ENCODE data around the gene CACUL1.

The CACUL1 gene

GRCh38 chr10:118714366-118714765, 40.4 kb downstream of the CACUL1 start:
- H3K9me3 ChIP-seq (ENCODE audit: low read length), result no peaks in the 10 kb centered on the region
- no peaks in the 10 kb centered on the region for H3K4me1 ChIP-seq (ENCODE audit: insufficient read depth, low read length)
- no peak overlapping the region for H3K4me3 ChIP-seq (ENCODE audit: low read length)
- peaks cover 14% of the 10 kb centered on the region for H3K36me3 ChIP-seq (ENCODE audit: insufficient read depth, low read length)
- no peaks in the 10 kb centered on the region for H3K27me3 ChIP-seq (ENCODE audit: insufficient read depth, low read length)
- H2AFZ ChIP-seq (ENCODE audit: low read depth, low read length), result no peak overlapping the region

- Histone ChIP-seq H3K36me3 (ENCODE audit: insufficient read depth, low read length) (peaks cover 12% of the 10 kb centered on the region), H3K4me1 (ENCODE audit: insufficient read depth, low read length) (no peaks in the 10 kb centered on the region), H3K27me3 (ENCODE audit: insufficient read depth, low read length) (no peaks in the 10 kb centered on the region), H3K9me3 (ENCODE audit: low read length) (no peaks in the 10 kb centered on the region), H3K4me3 (ENCODE audit: low read length) (no peak overlapping the region), H2AFZ (ENCODE audit: low read depth, low read length) (no peak overlapping the region)
Observed at GRCh38 chr10:118712930-118713634, 41.7 kb downstream of the CACUL1 start.

- Histone ChIP-seq H3K27me3 (ENCODE audit: insufficient read depth, low read length) (no peaks in the 10 kb centered on the region), H2AFZ (ENCODE audit: low read depth, low read length) (no peak overlapping the region), H3K9me3 (ENCODE audit: low read length) (no peaks in the 10 kb centered on the region), H3K36me3 (ENCODE audit: insufficient read depth, low read length) (peaks cover 14% of the 10 kb centered on the region), H3K4me3 (ENCODE audit: low read length) (no peak overlapping the region), H3K4me1 (ENCODE audit: insufficient read depth, low read length) (no peaks in the 10 kb centered on the region)
Observed at GRCh38 chr10:118712080-118712479, 42.7 kb downstream of the CACUL1 start.

- Histone ChIP-seq H3K27me3 (ENCODE audit: insufficient read depth, low read length) (no peaks in the 10 kb centered on the region), H3K4me1 (ENCODE audit: insufficient read depth, low read length) (no peaks in the 10 kb centered on the region), H3K4me3 (ENCODE audit: low read length) (no peak overlapping the region), H2AFZ (ENCODE audit: low read depth, low read length) (no peak overlapping the region), H3K36me3 (ENCODE audit: insufficient read depth, low read length) (peaks cover 20% of the 10 kb centered on the region), H3K9me3 (ENCODE audit: low read length) (no peaks in the 10 kb centered on the region)
Observed at GRCh38 chr10:118710487-118710886, 44.3 kb downstream of the CACUL1 start.

GRCh38 chr10:118708571-118708970, 46.2 kb downstream of the CACUL1 start:
- peaks cover 24% of the 10 kb centered on the region for H3K36me3 ChIP-seq (ENCODE audit: insufficient read depth, low read length)
- no peaks in the 10 kb centered on the region for H3K9me3 ChIP-seq (ENCODE audit: low read length)
- H3K4me3 ChIP-seq (ENCODE audit: low read length), result no peak overlapping the region
- H3K27me3 ChIP-seq (ENCODE audit: insufficient read depth, low read length), result no peaks in the 10 kb centered on the region
- H3K4me1 ChIP-seq (ENCODE audit: insufficient read depth, low read length), result no peaks in the 10 kb centered on the region
- no peak overlapping the region for H2AFZ ChIP-seq (ENCODE audit: low read depth, low read length)

- H2AFZ ChIP-seq (ENCODE audit: low read depth, low read length), result no peak overlapping the region
- H3K27me3 ChIP-seq (ENCODE audit: insufficient read depth, low read length), result no peaks in the 10 kb centered on the region
- H3K4me3 ChIP-seq (ENCODE audit: low read length), result no peak overlapping the region
- no peaks in the 10 kb centered on the region for H3K9me3 ChIP-seq (ENCODE audit: low read length)
- peaks cover 30% of the 10 kb centered on the region for H3K36me3 ChIP-seq (ENCODE audit: insufficient read depth, low read length)
- no peaks in the 10 kb centered on the region for H3K4me1 ChIP-seq (ENCODE audit: insufficient read depth, low read length)
Observed at GRCh38 chr10:118704711-118705110, 50.1 kb downstream of the CACUL1 start.

- Histone ChIP-seq H2AFZ (ENCODE audit: low read depth, low read length) (no peak overlapping the region), H3K36me3 (ENCODE audit: insufficient read depth, low read length) (peaks cover 25% of the 10 kb centered on the region)
Observed at GRCh38 chr10:118701529-118702323, 53.0 kb downstream of the CACUL1 start.

GRCh38 chr10:118698421-118698820, 56.3 kb downstream of the CACUL1 start:
- Histone ChIP-seq H3K4me1 (ENCODE audit: insufficient read depth, low read length) (peaks cover 2% of the 10 kb centered on the region), H3K36me3 (ENCODE audit: insufficient read depth, low read length) (peaks cover 25% of the 10 kb centered on the region), H3K9me3 (ENCODE audit: low read length) (no peaks in the 10 kb centered on the region), H3K27me3 (ENCODE audit: insufficient read depth, low read length) (no peaks in the 10 kb centered on the region), H2AFZ (ENCODE audit: low read depth, low read length) (no peak overlapping the region), H3K4me3 (ENCODE audit: low read length) (no peak overlapping the region)

More at GRCh38 chr10:118701529-118702323, 53.0 kb downstream of the CACUL1 start:
- Histone ChIP-seq H3K27me3 (ENCODE audit: insufficient read depth, low read length) (no peaks in the 10 kb centered on the region), H3K9me3 (ENCODE audit: low read length) (no peaks in the 10 kb centered on the region), H3K4me1 (ENCODE audit: insufficient read depth, low read length) (no peaks in the 10 kb centered on the region), H3K4me3 (ENCODE audit: low read length) (no peak overlapping the region)

- H3K4me1 ChIP-seq (ENCODE audit: insufficient read depth, low read length), result peaks cover 13% of the 10 kb centered on the region
Observed at GRCh38 chr10:118694848-118695247, 59.9 kb downstream of the CACUL1 start.

GRCh38 chr10:118692872-118693271, 61.9 kb downstream of the CACUL1 start:
- H3K9me3 ChIP-seq (ENCODE audit: low read length), result no peaks in the 10 kb centered on the region
- H3K36me3 ChIP-seq (ENCODE audit: insufficient read depth, low read length), result peaks cover 26% of the 10 kb centered on the region
- H2AFZ ChIP-seq (ENCODE audit: low read depth, low read length), result no peak overlapping the region
- no peak overlapping the region for H3K4me3 ChIP-seq (ENCODE audit: low read length)
- H3K27me3 ChIP-seq (ENCODE audit: insufficient read depth, low read length), result no peaks in the 10 kb centered on the region
- H3K4me1 ChIP-seq (ENCODE audit: insufficient read depth, low read length), result peaks cover 13% of the 10 kb centered on the region

More at GRCh38 chr10:118694848-118695247, 59.9 kb downstream of the CACUL1 start:
- H3K36me3 ChIP-seq (ENCODE audit: insufficient read depth, low read length), result peaks cover 17% of the 10 kb centered on the region
- no peaks in the 10 kb centered on the region for H3K27me3 ChIP-seq (ENCODE audit: insufficient read depth, low read length)
- H3K9me3 ChIP-seq (ENCODE audit: low read length), result no peaks in the 10 kb centered on the region
- H2AFZ ChIP-seq (ENCODE audit: low read depth, low read length), result no peak overlapping the region
- no peak overlapping the region for H3K4me3 ChIP-seq (ENCODE audit: low read length)

GRCh38 chr10:118689070-118689858, 65.5 kb downstream of the CACUL1 start:
- no peak overlapping the region for H2AFZ ChIP-seq (ENCODE audit: low read depth, low read length)
- peaks cover 49% of the 10 kb centered on the region for H3K36me3 ChIP-seq (ENCODE audit: insufficient read depth, low read length)
- peaks cover 13% of the 10 kb centered on the region for H3K4me1 ChIP-seq (ENCODE audit: insufficient read depth, low read length)
- H3K4me3 ChIP-seq (ENCODE audit: low read length), result no peak overlapping the region
- H3K9me3 ChIP-seq (ENCODE audit: low read length), result no peaks in the 10 kb centered on the region
- H3K27me3 ChIP-seq (ENCODE audit: insufficient read depth, low read length), result no peaks in the 10 kb centered on the region

GRCh38 chr10:118687472-118687871, 67.3 kb downstream of the CACUL1 start:
- Histone ChIP-seq H2AFZ (ENCODE audit: low read depth, low read length) (no peak overlapping the region), H3K4me3 (ENCODE audit: low read length) (no peak overlapping the region), H3K4me1 (ENCODE audit: insufficient read depth, low read length) (peaks cover 2% of the 10 kb centered on the region), H3K27me3 (ENCODE audit: insufficient read depth, low read length) (no peaks in the 10 kb centered on the region), H3K36me3 (ENCODE audit: insufficient read depth, low read length) (peaks cover 60% of the 10 kb centered on the region), H3K9me3 (ENCODE audit: low read length) (no peaks in the 10 kb centered on the region)

GRCh38 chr10:118682533-118682932, 72.2 kb downstream of the CACUL1 start:
- Histone ChIP-seq H3K36me3 (ENCODE audit: insufficient read depth, low read length) (peaks cover 50% of the 10 kb centered on the region), H2AFZ (ENCODE audit: low read depth, low read length) (no peak overlapping the region), H3K27me3 (ENCODE audit: insufficient read depth, low read length) (no peaks in the 10 kb centered on the region), H3K4me1 (ENCODE audit: insufficient read depth, low read length) (no peaks in the 10 kb centered on the region), H3K4me3 (ENCODE audit: low read length) (no peak overlapping the region), H3K9me3 (ENCODE audit: low read length) (no peaks in the 10 kb centered on the region)

Data from neuron (in vitro differentiated cells).